C4-2B (cell line): ENCODE measurements around the gene OR51B6.
"Not testable (repeated sequence)": the region's sequence is repeated elsewhere in the genome, so short reads cannot be mapped to it uniquely, and the experiment has no call there.

Experiments used
- ZFX ChIP-seq: fragments of 450-650 bp; IDR thresholded peaks from 2 replicates; pipeline ENCODE4 v1.6.1; 2017
- TF ChIP-seq, protein P1 (sequence below): fragments of 450-650 bp; conservative IDR thresholded peaks from 2 replicates; pipeline ENCODE4 v1.5.1; 2017; ENCODE audit warnings: mild to moderate bottlenecking

DNA sequence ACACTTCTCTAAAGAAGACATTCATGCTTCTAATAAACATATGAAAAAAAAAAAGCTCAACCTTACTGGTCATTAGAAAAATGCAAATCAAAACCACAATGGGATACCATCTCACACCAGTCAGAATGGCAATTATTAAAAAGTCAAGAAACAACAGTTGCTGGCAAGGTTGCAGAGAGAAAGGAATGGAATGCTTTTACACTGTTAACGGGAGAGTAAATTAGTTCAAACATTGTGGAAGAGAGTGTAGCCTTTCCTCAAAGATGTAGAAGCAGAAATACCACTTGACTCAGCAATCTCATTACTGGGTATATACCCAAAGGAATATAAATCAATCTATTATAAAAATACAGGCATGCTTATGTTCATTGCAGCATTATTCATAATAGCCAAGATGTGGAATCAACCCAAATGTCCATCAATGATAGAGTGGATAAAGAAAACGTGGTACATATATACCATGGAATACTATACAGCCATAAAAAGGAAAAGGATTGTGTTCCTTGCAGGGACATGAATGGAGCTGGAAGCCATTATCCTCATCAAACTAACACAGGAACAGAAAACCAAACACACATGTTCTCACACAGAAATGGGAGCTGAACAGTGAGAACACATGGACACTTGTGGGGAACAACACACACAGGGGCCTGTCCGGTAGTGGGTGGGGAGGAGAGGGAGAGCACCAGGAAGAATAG, 37.8 kb upstream of the OR51B6 start:
- TF ChIP-seq, protein P1, sequence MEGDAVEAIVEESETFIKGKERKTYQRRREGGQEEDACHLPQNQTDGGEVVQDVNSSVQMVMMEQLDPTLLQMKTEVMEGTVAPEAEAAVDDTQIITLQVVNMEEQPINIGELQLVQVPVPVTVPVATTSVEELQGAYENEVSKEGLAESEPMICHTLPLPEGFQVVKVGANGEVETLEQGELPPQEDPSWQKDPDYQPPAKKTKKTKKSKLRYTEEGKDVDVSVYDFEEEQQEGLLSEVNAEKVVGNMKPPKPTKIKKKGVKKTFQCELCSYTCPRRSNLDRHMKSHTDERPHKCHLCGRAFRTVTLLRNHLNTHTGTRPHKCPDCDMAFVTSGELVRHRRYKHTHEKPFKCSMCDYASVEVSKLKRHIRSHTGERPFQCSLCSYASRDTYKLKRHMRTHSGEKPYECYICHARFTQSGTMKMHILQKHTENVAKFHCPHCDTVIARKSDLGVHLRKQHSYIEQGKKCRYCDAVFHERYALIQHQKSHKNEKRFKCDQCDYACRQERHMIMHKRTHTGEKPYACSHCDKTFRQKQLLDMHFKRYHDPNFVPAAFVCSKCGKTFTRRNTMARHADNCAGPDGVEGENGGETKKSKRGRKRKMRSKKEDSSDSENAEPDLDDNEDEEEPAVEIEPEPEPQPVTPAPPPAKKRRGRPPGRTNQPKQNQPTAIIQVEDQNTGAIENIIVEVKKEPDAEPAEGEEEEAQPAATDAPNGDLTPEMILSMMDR: not testable (repeated sequence)
- not testable (repeated sequence) for TF ChIP-seq ZFX
